Endometrial microvascular endothelial cells (primary cell): ENCODE results near the gene MUC6. TPM values are rescaled to one million over a fixed set of nuclear protein-coding genes. Genes with fewer than 3 reads are reported as not detected.

Experiments used
- in situ Hi-C: cut with HindIII; loops from 2 replicates; pipeline ENCODE4 v1.10.0; 2017; ENCODE audit warnings: low sequenced_read_pairs, low pct_unique_long_range_greater_than_20kb; ENCODE audit errors: inconsistent ontology term
- total RNA-seq: library from RNA; depleted of rRNA; stranded (reverse); fragments of >200 nt; gene quantifications from one replicate; pipeline ENCODE4 v1.2.3, GENCODE V29; 2015; ENCODE audit errors: inconsistent ontology term

Gene MUC6, protein sequence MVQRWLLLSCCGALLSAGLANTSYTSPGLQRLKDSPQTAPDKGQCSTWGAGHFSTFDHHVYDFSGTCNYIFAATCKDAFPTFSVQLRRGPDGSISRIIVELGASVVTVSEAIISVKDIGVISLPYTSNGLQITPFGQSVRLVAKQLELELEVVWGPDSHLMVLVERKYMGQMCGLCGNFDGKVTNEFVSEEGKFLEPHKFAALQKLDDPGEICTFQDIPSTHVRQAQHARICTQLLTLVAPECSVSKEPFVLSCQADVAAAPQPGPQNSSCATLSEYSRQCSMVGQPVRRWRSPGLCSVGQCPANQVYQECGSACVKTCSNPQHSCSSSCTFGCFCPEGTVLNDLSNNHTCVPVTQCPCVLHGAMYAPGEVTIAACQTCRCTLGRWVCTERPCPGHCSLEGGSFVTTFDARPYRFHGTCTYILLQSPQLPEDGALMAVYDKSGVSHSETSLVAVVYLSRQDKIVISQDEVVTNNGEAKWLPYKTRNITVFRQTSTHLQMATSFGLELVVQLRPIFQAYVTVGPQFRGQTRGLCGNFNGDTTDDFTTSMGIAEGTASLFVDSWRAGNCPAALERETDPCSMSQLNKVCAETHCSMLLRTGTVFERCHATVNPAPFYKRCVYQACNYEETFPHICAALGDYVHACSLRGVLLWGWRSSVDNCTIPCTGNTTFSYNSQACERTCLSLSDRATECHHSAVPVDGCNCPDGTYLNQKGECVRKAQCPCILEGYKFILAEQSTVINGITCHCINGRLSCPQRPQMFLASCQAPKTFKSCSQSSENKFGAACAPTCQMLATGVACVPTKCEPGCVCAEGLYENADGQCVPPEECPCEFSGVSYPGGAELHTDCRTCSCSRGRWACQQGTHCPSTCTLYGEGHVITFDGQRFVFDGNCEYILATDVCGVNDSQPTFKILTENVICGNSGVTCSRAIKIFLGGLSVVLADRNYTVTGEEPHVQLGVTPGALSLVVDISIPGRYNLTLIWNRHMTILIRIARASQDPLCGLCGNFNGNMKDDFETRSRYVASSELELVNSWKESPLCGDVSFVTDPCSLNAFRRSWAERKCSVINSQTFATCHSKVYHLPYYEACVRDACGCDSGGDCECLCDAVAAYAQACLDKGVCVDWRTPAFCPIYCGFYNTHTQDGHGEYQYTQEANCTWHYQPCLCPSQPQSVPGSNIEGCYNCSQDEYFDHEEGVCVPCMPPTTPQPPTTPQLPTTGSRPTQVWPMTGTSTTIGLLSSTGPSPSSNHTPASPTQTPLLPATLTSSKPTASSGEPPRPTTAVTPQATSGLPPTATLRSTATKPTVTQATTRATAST (N-terminal part only)
- total RNA-seq = not detected

DNA sequence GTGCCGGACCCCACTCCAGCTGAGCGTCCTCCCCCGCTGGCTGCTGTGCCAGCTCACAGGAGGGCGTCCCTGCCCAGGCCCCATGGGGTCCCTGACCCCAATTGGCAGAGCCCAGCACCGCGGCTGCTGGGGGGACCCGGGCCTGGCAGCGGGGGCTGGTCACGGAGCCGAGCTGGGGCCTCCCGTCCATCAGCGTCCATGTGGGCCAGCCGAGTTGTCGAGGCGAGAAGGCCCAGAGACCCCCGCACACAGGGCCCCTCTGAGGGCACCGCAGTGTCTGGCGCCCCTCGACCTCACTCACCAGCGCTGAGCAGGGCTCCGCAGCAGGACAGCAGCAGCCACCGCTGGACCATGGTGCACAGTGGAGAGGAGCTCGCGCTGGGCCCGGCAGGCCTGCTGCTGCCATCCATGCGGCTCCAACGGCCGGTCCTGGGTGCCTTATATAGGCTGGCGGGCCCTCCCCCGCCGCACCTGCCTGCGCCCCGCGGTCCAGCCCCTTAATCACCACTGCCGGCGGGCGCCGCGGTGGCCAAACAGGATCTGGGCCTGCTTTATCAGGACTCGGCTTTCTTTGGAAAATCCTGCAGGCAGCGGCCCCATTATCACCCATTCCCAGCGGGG, at the start of gene MUC6:
Gene MUC6 (minus strand): TSS at position 416 of the 621 bp plus-strand sequence. CDS start 63 bp downstream, at position 353.
- in situ Hi-C loops = no loop called here

DNA sequence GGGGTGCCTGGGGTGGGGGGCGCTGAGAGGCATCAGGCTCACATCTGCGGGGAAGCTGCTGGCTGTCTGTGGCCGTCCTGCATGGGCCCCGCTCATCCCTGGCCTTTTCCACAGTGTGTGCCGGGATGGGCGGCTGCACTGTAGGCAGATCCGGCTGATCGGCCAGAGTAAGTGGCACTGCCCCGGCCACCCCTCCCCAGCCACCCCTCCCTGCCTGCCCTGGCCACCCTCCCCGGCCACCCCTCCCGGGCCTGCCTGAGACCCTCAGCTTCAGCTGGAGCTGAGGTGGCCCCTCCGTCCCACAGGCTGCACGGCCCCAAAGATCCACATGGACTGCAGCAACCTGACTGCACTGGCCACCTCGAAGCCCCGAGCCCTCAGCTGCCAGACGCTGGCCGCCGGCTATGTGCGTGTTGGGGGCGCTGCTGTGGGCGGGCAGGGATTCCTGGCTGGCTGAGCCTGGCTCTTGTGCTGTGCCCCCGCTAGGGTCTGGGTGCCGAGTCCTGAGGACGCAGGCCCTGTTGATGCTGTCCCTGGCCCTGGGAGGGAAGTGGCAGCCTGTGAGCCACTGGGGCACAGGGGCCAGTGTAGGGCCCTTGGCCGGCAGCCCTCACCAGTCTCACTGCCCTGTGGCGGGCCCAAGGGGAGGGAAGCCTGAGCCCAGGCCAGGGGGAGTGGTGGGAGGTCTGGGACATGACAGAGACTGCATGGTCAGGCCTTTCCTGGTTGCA, 49.1 kb upstream of the MUC6 start:
- in situ Hi-C loops = no loop called here

DNA sequence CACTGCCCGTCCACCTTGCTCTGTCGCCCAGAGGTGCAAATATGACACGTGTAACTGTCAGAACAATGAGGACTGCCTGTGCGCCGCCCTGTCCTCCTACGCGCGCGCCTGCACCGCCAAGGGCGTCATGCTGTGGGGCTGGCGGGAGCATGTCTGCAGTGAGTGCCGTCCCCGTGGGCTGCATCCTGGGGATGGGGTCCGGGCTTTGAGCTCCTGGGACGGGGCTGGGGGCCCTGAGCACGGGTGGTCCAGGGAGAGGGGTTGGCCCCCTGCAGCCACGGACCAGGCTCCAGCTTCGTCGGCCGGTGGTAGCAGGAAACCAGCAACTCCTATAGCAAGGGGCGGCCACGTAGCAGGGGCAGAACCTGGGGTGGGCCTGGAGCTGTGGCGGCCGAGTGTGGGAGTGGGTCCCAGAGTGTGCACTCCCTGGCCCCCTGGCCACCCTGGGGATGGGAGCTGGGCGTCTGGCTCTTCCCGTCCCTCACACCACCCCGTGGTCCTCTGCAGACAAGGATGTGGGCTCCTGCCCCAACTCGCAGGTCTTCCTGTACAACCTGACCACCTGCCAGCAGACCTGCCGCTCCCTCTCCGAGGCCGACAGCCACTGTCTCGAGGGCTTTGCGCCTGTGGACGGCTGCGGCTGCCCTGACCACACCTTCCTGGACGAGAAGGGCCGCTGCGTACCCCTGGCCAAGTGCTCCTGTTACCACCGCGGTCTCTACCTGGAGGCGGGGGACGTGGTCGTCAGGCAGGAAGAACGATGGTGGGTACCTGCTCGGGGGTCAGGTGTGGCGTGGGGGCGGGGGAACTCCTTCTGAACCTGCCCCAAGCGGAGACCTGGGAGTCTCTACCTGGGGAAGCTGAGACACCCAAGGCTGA, 48.3 kb upstream of the MUC6 start:
- in situ Hi-C loops = no loop called here

DNA sequence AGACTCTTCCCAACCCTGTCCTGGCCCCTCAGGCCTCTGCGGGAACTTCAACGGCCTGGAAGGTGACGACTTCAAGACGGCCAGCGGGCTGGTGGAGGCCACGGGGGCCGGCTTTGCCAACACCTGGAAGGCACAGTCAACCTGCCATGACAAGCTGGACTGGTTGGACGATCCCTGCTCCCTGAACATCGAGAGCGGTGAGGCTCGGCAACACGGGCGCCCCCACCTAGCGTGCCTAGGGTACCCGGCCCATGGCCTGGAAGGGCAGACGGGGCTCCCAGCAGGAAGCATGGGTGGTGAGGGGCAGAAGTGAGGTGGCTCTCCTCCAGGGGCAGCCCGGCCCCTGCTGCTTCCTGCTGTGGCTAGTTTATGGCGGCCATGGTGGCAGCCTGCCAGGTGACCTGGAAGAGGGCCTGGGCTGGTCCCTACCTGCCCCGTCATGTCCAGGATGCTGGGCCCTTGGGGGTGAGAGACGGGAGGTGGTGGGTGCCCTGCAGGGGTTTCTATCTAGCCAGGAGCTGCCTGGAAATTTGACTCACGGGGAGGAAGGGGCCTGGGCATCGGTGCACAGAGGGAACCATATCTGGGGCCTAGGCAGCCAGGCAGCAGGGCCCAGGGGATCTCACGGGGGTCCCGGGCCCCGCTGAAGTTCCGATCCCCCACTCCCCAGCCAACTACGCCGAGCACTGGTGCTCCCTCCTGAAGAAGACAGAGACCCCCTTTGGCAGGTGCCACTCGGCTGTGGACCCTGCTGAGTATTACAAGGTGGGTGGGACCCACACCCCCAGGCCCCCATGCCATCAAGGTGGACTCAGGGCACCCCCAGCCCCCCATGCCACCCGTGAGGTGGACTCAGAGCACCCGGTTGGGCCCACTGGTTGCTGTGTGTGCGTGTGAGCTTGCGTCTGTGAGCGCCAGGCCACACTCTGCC, 47.4 kb upstream of the MUC6 start:
- in situ Hi-C loops = no loop called here

DNA sequence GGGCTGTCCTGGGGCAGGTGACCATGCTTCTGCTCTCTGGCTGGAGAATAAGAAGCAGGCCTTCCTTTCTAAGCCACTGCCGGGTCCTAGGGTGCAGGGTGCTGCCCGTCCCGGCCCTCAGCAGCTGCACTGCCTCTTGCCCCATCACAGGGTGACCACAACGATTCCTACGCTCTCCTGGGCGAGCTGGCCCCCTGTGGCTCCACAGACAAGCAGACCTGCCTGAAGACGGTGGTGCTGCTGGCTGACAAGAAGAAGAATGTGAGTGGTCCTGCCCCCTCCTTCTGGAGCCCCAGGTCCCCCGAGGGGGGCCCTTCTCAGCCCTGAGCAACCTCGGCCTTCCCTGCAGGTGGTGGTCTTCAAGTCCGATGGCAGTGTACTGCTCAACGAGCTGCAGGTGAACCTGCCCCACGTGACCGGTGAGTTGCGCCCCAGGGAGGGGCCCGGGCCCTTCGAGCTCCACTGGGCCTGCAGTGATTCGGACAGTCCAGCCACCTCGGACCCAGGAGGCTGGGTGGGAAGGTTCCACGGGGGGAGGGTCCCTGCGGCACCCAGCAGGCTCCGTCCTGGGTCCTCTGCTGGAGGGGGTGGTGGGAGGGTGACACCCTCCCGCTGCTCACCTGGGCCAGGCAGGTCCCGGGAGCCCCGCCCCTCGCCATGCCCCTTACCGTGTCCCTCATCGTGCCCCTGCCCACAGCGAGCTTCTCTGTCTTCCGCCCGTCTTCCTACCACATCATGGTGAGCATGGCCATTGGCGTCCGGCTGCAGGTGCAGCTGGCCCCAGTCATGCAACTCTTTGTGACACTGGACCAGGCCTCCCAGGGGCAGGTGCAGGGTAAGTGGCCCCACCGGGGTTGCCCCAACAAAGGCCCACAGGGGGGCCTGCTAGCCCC, 46.5 kb upstream of the MUC6 start:
- in situ Hi-C loops = no loop called here

DNA sequence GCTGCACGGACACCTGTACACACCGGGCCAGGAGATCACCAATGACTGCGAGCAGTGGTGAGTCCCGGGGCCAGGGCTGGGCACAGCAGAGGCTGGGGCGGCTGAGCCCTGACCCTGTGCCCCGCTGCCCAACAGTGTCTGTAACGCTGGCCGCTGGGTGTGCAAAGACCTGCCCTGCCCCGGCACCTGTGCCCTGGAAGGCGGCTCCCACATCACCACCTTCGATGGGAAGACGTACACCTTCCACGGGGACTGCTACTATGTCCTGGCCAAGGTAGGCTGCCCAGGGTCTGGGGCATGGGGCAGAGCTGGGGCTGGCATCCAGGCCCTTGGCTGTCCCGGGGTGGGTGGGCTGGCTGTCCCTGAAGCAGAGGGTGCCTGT, 45.8 kb upstream of the MUC6 start:
- in situ Hi-C loops = no loop called here

DNA sequence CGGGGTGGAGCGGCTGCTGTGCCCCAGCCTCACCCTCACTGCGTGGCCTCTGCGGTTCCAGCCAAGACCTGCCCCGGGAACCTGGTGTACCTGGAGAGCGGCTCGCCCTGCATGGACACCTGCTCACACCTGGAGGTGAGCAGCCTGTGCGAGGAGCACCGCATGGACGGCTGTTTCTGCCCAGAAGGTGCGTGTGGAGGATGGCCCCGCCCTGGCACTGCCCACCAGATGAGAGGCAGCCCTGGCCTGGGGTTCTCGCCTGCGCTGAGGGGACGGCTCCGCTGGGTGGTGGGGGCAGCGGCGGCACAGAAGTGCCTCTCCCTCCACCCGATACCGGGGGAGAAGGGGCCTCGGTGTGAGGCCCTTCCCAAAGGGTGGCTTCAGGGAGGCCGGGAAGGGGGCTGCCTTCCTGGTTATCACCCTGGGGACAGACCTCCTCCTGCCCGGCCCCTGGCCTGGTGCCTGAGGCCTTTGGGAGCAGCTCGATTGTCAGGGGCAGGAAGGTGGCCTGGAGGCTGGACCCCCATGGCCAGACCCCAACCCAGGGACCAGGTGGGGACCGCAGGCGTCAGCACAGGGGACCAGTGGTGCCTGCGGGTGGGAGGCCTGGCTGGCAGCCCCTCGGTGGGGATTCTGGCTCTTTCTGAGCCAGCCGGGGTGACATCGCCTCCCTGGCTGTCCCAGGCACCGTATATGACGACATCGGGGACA, 45.2 kb upstream of the MUC6 start:
- in situ Hi-C loops = no loop called here

DNA sequence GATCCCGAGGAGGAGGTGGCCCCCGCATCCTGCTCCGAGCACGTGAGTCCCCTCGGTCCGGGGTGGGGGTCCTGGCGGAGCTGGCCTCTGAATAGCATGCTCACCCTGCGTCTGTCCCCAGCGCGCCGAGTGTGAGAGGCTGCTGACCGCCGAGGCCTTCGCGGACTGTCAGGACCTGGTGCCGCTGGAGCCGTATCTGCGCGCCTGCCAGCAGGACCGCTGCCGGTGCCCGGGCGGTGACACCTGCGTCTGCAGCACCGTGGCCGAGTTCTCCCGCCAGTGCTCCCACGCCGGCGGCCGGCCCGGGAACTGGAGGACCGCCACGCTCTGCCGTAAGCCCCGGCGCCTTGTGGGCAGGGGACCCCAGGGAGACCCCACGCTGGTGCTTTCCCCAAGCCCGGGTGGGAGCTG, 41.7 kb upstream of the MUC6 start:
- in situ Hi-C loops = no loop called here

DNA sequence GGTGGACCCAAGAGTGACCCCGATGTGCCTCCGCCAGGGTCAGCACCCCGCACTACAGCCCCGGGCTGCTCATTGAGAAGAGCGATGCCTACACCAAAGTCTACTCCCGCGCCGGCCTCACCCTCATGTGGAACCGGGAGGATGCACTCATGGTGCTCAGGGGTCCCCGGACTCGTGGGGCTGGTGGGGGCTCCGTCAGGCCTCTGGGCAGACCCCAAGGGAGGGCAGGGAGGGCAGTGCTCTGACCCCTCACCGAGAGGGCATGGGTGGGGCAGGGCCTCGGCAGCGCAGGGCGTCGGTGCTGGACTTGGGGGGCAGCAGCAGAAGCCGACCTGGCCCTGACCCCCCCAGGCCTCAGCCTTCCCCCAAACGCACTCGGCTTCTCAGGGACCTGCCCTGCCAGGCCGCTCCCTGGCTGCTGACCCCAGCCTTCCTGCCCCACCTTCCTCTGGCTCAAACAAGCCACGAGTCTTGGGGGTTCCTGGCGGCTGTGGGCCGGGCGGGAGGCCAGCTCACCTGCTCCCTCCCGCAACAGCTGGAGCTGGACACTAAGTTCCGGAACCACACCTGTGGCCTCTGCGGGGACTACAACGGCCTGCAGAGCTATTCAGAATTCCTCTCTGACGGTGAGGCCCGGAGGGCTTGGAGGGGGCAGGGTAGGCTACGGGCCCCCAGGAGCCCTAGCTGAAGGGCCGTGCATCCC, 41.0 kb upstream of the MUC6 start:
- in situ Hi-C loops = no loop called here

DNA sequence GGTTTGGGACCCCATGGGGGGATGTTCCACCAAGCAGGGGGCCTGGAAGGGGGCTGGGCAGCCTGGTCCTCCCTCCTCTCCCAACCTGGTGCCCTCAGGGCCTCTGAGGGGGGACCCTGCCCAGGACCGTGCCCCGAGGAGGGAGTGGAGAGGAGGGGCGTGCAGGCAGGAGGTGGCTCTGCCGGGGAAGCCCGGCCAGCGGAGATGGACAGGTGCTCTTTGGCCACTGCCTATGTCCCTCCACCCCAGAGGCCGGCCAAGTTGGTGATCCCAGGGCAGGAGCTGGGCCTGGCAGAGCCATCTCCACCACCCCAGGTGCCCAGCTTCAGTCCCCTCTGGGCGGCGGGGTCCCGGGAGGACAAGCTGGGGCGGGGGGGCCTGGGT, 40.5 kb upstream of the MUC6 start:
- in situ Hi-C loops = no loop called here

DNA sequence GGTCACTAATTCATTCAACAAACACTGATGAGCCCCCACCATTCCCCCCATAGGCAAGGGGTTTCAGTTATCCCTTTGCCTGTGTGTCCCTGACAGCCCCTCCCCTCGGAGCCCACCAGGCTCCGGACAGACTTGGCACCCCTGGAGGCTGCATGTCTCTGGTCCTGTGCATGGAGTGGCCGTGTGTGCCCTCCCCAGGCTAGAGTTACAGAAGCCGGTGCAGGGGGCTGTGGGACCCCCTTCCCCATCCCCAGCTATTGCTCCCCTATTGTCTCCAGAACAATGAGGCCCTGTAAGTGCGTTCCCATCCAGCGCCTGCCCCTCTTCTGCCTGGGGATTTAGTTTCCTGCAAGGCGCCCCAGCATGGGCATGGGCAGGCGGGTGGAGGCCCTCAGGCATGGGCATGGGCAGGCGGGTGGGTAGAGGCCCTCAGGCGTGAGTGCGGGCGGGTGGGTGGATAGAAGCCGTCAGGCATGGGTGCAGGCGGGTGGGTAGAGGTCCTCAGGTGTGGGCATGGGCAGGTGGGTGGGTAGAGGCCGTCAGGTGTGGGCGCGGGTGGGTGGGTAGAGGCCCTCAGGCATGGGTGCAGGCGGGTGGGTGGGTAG, 39.6 kb upstream of the MUC6 start:
- in situ Hi-C loops = no loop called here

DNA sequence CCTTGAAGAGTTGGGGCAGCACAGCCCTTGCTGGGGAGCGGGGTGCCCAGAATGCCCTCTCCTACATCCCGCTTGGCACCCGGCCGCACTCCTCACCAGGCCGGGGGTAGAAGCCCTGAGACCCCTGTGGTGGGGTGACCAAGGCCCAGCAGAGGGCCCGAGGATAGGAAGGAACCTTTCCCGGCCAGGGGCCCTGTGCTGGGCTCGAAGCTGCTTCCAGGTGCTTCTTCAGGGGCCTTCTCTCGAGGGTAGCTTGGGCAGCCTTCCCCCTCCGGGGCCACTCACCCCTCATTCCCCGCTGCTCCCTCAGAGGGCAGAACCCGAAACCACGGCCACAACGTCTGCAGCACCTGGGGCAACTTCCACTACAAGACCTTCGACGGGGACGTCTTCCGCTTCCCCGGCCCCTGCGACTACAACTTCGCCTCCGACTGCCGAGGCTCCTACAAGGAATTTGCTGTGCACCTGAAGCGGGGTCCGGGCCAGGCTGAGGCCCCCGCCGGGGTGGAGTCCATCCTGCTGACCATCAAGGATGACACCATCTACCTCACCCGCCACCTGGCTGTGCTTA, 38.9 kb upstream of the MUC6 start:
- in situ Hi-C loops = no loop called here
